HG03139 (cell line): ENCODE data around the gene TOX2.

Source experiments
- ATAC-seq: cut with Tn5 transposase; IDR thresholded peaks from one replicate; pipeline ENCODE4 v1.9.1; 2021; ENCODE audit not compliant: unreplicated experiment

TOX2 gene

GRCh38 chr20:43955750-43956191 lies 41.1 kb downstream of the TOX2 start:
- no peak for ATAC-seq

- ATAC-seq: no peak
Measured at GRCh38 chr20:43957392-43957791, 42.7 kb downstream of the TOX2 start.

DNA sequence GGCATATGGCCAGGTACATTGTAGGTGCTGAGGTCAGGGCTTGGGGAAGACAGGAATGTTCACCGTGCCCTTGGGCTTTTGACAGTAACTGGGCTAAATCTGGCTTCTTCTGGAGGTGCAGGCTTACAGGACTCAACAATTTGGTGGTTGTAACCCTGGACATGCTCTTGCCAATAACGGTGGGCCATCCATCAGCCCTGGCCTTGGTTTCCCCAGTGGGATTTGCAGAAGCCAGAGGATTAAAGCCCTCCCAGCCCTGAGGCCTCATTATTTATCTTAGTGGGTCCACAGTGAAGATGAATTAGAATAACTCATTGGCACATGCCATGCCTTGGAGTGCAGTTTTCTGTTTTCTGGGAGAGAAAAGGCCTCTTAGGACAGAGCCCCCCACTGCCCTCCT lies 44.0 kb downstream of the TOX2 start:
- no peak for ATAC-seq

GRCh38 chr20:43959079-43959919 lies 44.6 kb downstream of the TOX2 start:
- no peak for ATAC-seq

DNA sequence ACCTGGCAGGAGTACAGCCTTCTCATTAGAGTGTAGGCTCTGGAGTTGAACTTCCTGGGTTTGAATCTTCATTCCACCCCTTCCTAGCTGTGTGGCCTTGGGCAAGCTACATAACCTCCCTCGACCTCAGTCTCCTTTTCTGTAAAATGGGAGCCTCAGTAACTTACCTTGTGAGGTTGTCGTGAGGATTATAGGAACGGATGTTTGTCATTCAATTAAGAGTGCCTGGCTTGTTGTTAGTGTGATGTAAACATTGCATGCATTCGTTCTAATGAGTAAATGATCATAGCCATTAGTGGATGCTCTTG lies 45.2 kb downstream of the TOX2 start:
- no peak for ATAC-seq

- ATAC-seq: no peak
Measured at GRCh38 chr20:43960231-43960630, 45.6 kb downstream of the TOX2 start.

DNA sequence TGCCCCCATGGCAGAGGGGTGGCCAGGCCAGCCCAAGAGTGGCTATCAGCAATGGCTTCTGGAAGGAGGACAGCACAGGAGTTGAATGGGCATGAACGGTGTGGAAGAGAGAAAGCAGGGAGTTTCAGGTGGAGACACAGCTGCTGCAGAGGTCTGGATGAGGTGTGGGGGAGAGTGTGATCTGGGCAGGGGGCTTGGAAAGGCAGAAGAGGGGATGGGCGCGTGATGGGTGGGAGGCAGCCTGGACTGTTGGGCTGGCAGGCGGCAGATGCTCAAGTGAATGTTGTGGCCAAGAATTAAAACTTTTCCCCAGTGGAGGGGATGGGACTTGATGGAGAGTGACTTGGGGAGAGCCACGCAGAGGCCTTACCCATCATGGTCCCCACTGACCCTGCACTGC lies 46.5 kb downstream of the TOX2 start:
- ATAC-seq: no peak

- ATAC-seq: no peak
Measured at GRCh38 chr20:43961541-43962471, 47.2 kb downstream of the TOX2 start.

- ATAC-seq: no peak
Measured at GRCh38 chr20:43962530-43962929, 47.9 kb downstream of the TOX2 start.

DNA sequence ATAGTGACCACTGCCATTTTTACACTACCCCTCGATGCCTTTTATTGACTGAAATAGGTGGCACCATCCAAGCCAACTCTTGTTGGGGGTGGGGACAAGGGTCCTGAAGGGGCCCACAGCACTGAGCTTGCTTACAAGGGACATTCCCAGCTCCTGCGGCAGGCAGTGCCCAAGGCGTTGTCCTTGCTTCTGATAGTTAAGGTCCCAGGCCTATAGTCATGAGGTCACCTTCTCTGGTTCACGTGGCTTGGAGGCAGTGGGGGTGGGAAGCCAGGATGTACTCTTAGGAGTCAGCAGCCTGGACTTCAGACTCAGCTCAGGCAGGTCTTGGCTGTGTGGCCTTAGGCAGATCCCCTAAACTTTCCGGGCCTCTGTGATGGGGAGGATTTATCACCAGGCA lies 48.6 kb downstream of the TOX2 start:
- no peak for ATAC-seq

- no peak for ATAC-seq
Measured at GRCh38 chr20:43963872-43964791, 49.5 kb downstream of the TOX2 start.

- ATAC-seq: no peak
Measured at GRCh38 chr20:43968341-43969000, 53.8 kb downstream of the TOX2 start.

- ATAC-seq: no peak
Measured at GRCh38 chr20:43969028-43969447, 54.4 kb downstream of the TOX2 start.

- ATAC-seq: no peak
Measured at GRCh38 chr20:43969501-43970182, 55.0 kb downstream of the TOX2 start.

DNA sequence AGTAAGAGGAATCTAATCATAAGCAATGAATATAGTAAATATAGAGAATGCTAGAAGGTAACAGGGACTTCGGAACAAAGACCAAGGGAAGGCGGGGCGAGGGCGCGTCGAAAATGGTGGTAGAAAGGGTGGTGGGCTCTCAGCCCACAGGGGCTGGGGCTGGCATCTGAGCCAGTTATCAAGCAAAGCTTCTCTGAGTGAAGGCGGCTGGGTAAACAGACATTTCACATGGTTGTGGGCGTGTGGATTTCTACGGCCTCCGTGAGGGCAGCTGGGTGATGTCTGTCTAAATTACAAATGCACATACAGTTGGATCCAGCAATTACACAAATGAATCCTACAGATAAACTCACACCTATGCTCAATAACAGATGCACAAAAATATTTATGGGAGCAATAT lies 56.6 kb downstream of the TOX2 start:
- ATAC-seq: no peak

- ATAC-seq: no peak
Measured at GRCh38 chr20:43972051-43972450, 57.4 kb downstream of the TOX2 start.

DNA sequence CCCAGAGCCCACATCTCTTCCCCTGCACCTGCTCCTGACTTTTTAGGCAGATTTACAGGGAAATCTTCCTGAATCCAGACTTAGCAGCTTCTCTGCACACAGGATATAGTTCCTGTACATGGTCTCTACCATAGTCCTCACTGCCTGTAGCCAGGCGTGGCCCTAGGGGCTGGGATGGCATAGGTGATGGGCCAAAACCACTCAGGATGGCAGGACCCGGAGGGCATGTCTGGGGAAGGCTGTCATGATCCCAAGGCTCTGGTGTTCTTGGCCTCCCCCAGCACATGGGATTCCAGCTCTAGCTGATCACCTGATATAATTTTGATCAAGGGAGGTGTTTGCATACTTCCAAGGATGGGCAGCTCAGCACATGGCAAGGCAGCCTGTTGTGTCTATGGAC lies 58.0 kb downstream of the TOX2 start:
- no peak for ATAC-seq

GRCh38 chr20:43973231-43973630 lies 58.6 kb downstream of the TOX2 start:
- no peak for ATAC-seq

DNA sequence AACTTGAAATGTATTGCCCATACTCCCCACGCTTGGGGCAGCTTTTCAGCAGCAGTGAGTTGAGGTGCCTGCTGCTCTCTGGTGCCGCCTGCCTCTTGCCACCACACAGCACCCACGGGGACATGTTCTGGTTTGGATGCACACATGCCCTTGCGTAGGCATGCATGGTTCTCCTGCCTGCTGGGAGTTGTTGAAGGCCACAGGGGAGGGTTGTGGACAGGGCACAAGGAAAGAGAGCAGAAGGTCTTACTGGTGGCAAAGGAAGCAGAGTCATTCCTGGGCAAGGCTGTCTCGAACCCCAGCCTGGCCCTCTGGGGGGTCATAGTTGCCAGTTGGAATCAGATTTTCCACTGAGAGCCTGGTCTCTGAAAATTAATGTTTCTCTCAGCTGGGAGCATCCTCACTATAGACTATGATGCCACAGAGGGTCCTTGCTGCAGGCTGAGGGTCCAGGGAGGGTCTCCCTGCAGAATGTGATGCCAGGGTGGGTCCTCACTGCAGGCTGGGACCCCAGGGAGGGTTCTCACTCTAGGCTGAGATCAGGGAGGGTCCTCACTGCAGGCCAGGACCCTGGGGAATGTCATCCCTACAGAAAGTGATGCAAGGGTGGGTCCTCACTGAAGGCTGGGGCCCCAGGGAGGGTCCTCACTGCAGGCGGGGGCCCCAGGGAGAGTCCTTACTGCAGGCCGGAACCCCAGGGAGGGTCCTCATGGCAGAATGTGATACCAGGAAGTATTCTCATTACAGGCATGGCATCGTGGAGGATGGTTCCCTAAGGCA lies 59.2 kb downstream of the TOX2 start:
- no peak for ATAC-seq
